Astrocyte (in vitro differentiated cells and primary cell): ENCODE results near the gene TMEM87B. TPM values are rescaled to one million over a fixed set of nuclear protein-coding genes. Genes with fewer than 3 reads are reported as not detected.

Experiments used
- DNase-seq: peaks from one replicate; pipeline ENCODE4 v3.0.0-alpha.2; 2010; ENCODE audit warnings: low read depth
- FAIRE-seq: peaks from 2 replicates; lab custom pipeline; 2011; peaks lifted over from hg19 to GRCh38; lab: Jason Lieb, UNC
- H2AFZ ChIP-seq: 2 replicates; pipeline ENCODE4 v1.6.0; 2012; ENCODE audit warnings: low read depth, low read length, inconsistent platforms
- H3K27ac ChIP-seq: 2 replicates; pipeline ENCODE4 v1.5.1; 2011; ENCODE audit warnings: low read depth, low read length, inconsistent platforms
- H3K27me3 ChIP-seq: 2 replicates; pipeline ENCODE4 v1.6.0; 2011; ENCODE audit warnings: low read length, inconsistent platforms; ENCODE audit not compliant: insufficient read depth
- H3K36me3 ChIP-seq: 2 replicates; pipeline ENCODE4 v1.5.1; 2011; ENCODE audit warnings: low read length, inconsistent platforms; ENCODE audit not compliant: insufficient read depth
- H3K4me1 ChIP-seq: 2 replicates; pipeline ENCODE4 v1.5.1; 2011; ENCODE audit warnings: low read length, inconsistent platforms; ENCODE audit not compliant: insufficient read depth
- H3K4me2 ChIP-seq: 2 replicates; pipeline ENCODE4 v1.6.0; 2012; ENCODE audit warnings: low read length, inconsistent platforms
- H3K4me3 ChIP-seq: 2 replicates; pipeline ENCODE4 v1.5.1; 2011; ENCODE audit warnings: low read depth, mild to moderate bottlenecking, low read length, inconsistent platforms; ENCODE audit not compliant: insufficient read depth
- H3K79me2 ChIP-seq: 2 replicates; pipeline ENCODE4 v1.6.0; 2012; ENCODE audit warnings: mild to moderate bottlenecking, low read length, inconsistent platforms; ENCODE audit not compliant: insufficient read depth
- H3K9ac ChIP-seq: 2 replicates; pipeline ENCODE4 v1.6.0; 2012; ENCODE audit warnings: mild to moderate bottlenecking, low read length, inconsistent platforms
- H3K9me3 ChIP-seq: 2 replicates; pipeline ENCODE4 v1.5.1; 2012; ENCODE audit warnings: low read depth, mild to moderate bottlenecking, low read length, inconsistent platforms; ENCODE audit not compliant: insufficient read depth
- H4K20me1 ChIP-seq: 2 replicates; pipeline ENCODE4 v1.6.0; 2012; ENCODE audit warnings: low read length, inconsistent platforms; ENCODE audit not compliant: insufficient read depth
- H3K27ac Mint-ChIP-seq: one replicate; pipeline ENCODE4 v1.8.0; 2021; ENCODE audit warnings: mild to moderate bottlenecking, mixed read lengths; ENCODE audit not compliant: unreplicated experiment
- H3K27me3 Mint-ChIP-seq: one replicate; pipeline ENCODE4 v1.8.0; 2021; ENCODE audit warnings: low read depth, mixed read lengths; ENCODE audit not compliant: unreplicated experiment
- H3K36me3 Mint-ChIP-seq: one replicate; pipeline ENCODE4 v1.8.0; 2021; ENCODE audit warnings: low read depth, mixed read lengths; ENCODE audit not compliant: unreplicated experiment
- H3K4me1 Mint-ChIP-seq: one replicate; pipeline ENCODE4 v1.8.0; 2021; ENCODE audit warnings: low read depth, mixed read lengths; ENCODE audit not compliant: unreplicated experiment
- H3K4me3 Mint-ChIP-seq: one replicate; pipeline ENCODE4 v1.8.0; 2021; ENCODE audit warnings: mild to moderate bottlenecking, moderate library complexity, mixed read lengths; ENCODE audit not compliant: unreplicated experiment
- H3K9me3 Mint-ChIP-seq: one replicate; pipeline ENCODE4 v1.8.0; 2021; ENCODE audit warnings: mild to moderate bottlenecking, mixed read lengths; ENCODE audit not compliant: unreplicated experiment
- CTCF ChIP-seq: IDR thresholded peaks from 2 replicates; pipeline ENCODE4 v1.5.1; 2011; ENCODE audit warnings: low read depth, mild to moderate bottlenecking, inconsistent platforms, low read length, moderate library complexity; ENCODE audit not compliant: insufficient read depth
- EZH2 ChIP-seq: IDR thresholded peaks from 2 replicates; pipeline ENCODE4 v1.6.1; 2012; ENCODE audit warnings: mild to moderate bottlenecking, low read length, inconsistent platforms; ENCODE audit not compliant: insufficient read depth
- total RNA-seq: library from RNA; stranded (reverse); gene quantifications from 2 replicates; pipeline ENCODE4 v1.2.1, GENCODE V29; 2021

TMEM87B gene
- total RNA-seq, 1 donor from 2014 or later: 27.2 TPM

- H3K9me3 Mint-ChIP-seq: peaks cover 9% of the 10 kb centered on the region
- Histone ChIP-seq H3K27me3 (peaks cover 6% of the 10 kb centered on the region), H3K79me2 (no peaks in the 10 kb centered on the region), H4K20me1 (no peaks in the 10 kb centered on the region), H3K36me3 (no peaks in the 10 kb centered on the region), H3K4me2 (no peak overlapping the region), H3K27ac (no peak overlapping the region), H3K4me1 (peaks cover 7% of the 10 kb centered on the region), H3K9ac (no peak overlapping the region), H2AFZ (no peak overlapping the region), H3K9me3 (no peaks in the 10 kb centered on the region), H3K4me3 (no peak overlapping the region)
- TF ChIP-seq CTCF: no peak
- TF ChIP-seq EZH2: no peak
- H3K27ac Mint-ChIP-seq: no peak overlapping the region
- H3K4me1 Mint-ChIP-seq: no peaks in the 10 kb centered on the region
- H3K27me3 Mint-ChIP-seq: peaks cover 22% of the 10 kb centered on the region
- no peak for DNase-seq
- no peak overlapping the region for H3K4me3 Mint-ChIP-seq
- no peak for FAIRE-seq
- H3K36me3 Mint-ChIP-seq: peaks cover under 1% of the 10 kb centered on the region
Observed at GRCh38 chr2:112133344-112133743, 78.3 kb downstream of the TMEM87B start.

GRCh38 chr2:112134120-112134519 lies 79.1 kb downstream of the TMEM87B start:
- Histone ChIP-seq H3K27ac (no peak overlapping the region), H3K4me3 (no peak overlapping the region), H3K4me1 (peaks cover 7% of the 10 kb centered on the region), H2AFZ (no peak overlapping the region), H3K4me2 (no peak overlapping the region), H3K36me3 (no peaks in the 10 kb centered on the region), H3K27me3 (peaks cover 6% of the 10 kb centered on the region), H3K9me3 (no peaks in the 10 kb centered on the region), H3K79me2 (no peaks in the 10 kb centered on the region), H4K20me1 (no peaks in the 10 kb centered on the region), H3K9ac (no peak overlapping the region)
- H3K27ac Mint-ChIP-seq: no peak overlapping the region
- TF ChIP-seq EZH2 (no peak), CTCF (no peak)
- H3K27me3 Mint-ChIP-seq: peaks cover 22% of the 10 kb centered on the region
- no peaks in the 10 kb centered on the region for H3K36me3 Mint-ChIP-seq
- H3K4me1 Mint-ChIP-seq: no peaks in the 10 kb centered on the region
- DNase-seq (no peak), FAIRE-seq (no peak)
- peaks cover 9% of the 10 kb centered on the region for H3K9me3 Mint-ChIP-seq
- H3K4me3 Mint-ChIP-seq: no peak overlapping the region

- no peak overlapping the region for H2AFZ ChIP-seq
- peaks cover 7% of the 10 kb centered on the region for H3K4me1 ChIP-seq
- Mint-ChIP-seq H3K4me1 (no peaks in the 10 kb centered on the region), H3K27me3 (peaks cover 31% of the 10 kb centered on the region), H3K4me3 (no peak overlapping the region), H3K9me3 (peaks cover 9% of the 10 kb centered on the region), H3K36me3 (no peaks in the 10 kb centered on the region), H3K27ac (no peak overlapping the region)
- DNase-seq: no peak
- no peak overlapping the region for H3K4me2 ChIP-seq
- no peak overlapping the region for H3K27ac ChIP-seq
- no peaks in the 10 kb centered on the region for H3K9me3 ChIP-seq
- H3K27me3 ChIP-seq: peaks cover 12% of the 10 kb centered on the region
- no peaks in the 10 kb centered on the region for H3K79me2 ChIP-seq
- FAIRE-seq: no peak
- no peak for TF ChIP-seq CTCF
- TF ChIP-seq EZH2: no peak
- no peaks in the 10 kb centered on the region for H3K36me3 ChIP-seq
- no peak overlapping the region for H3K9ac ChIP-seq
- H4K20me1 ChIP-seq: no peaks in the 10 kb centered on the region
- no peak overlapping the region for H3K4me3 ChIP-seq
Observed at GRCh38 chr2:112136096-112136495, 81.0 kb downstream of the TMEM87B start.
